Measurements from ENCODE around the gene ZBTB34. TPM values are rescaled to one million over a fixed set of nuclear protein-coding genes. Genes with fewer than 3 reads are reported as not detected.

ZBTB34 gene
- total and polyA plus RNA-seq, 4 donors = 2.1 to 12.4 (median 6.4) TPM

- Histone ChIP-seq H3K36me3 (ENCODE audit: control insufficient read depth in 1 of 2, insufficient read depth in 2 of 2, low read length in 1 of 2) (peaks cover 0 to 6% of the 10 kb centered on the region in 2 donors), H3K9me3 (ENCODE audit: control insufficient read depth, low read length) (no peaks in the 10 kb centered on the region), H3K4me1 (ENCODE audit: control insufficient read depth in 1 of 2, insufficient read depth in 2 of 2, low read length in 2 of 2) (peaks cover 0 to 2% of the 10 kb centered on the region in 2 donors), H3K27ac (ENCODE audit: low read depth in 1 of 2, low read length in 2 of 2) (no peak overlapping the region), H3K4me3 (ENCODE audit: low read length in 2 of 2) (no peak overlapping the region), H3K27me3 (ENCODE audit: control insufficient read depth in 1 of 2, insufficient read depth in 2 of 2, low read length in 1 of 2) (no peaks in the 10 kb centered on the region)
- ATAC-seq (ENCODE audit: low FRiP score) (no peak), DNase-seq (no peak)
- 92 to 93% methylated on average over 12 of the region's 12 CpGs for WGBS, 2 donors
- intact Hi-C loops (cut with DNase I) = no loop called here
These were observed 21.5 kb upstream of the ZBTB34 start for GRCh38 chr9:126838895-126839294.

GRCh38 chr9:126839301-126839700 is 21.1 kb upstream of the ZBTB34 start:
- 87 to 92% methylated on average over 8 of the region's 8 CpGs for WGBS, 2 donors
- H3K4me3 ChIP-seq (ENCODE audit: low read length in 2 of 2) = no peak overlapping the region
- H3K4me1 ChIP-seq (ENCODE audit: control insufficient read depth in 1 of 2, insufficient read depth in 2 of 2, low read length in 2 of 2) = peaks cover 0 to 2% of the 10 kb centered on the region in 2 donors
- no peak for ATAC-seq (ENCODE audit: low FRiP score)
- no peak for DNase-seq
- H3K9me3 ChIP-seq (ENCODE audit: control insufficient read depth, low read length) = no peaks in the 10 kb centered on the region
- H3K27ac ChIP-seq (ENCODE audit: low read depth in 1 of 2, low read length in 2 of 2) = no peak overlapping the region
- no peaks in the 10 kb centered on the region for H3K27me3 ChIP-seq (ENCODE audit: control insufficient read depth in 1 of 2, insufficient read depth in 2 of 2, low read length in 1 of 2)
- intact Hi-C loops (cut with DNase I) = no loop called here
- peaks cover 0 to 6% of the 10 kb centered on the region in 2 donors for H3K36me3 ChIP-seq (ENCODE audit: control insufficient read depth in 1 of 2, insufficient read depth in 2 of 2, low read length in 1 of 2)

GRCh38 chr9:126842220-126842842 is 18.1 kb upstream of the ZBTB34 start:
- Histone ChIP-seq H3K4me3 (ENCODE audit: low read length in 2 of 2) (no peak overlapping the region), H3K4me1 (ENCODE audit: control insufficient read depth in 1 of 2, insufficient read depth in 2 of 2, low read length in 2 of 2) (peaks cover 0 to 2% of the 10 kb centered on the region in 2 donors), H3K9me3 (ENCODE audit: control insufficient read depth, low read length) (no peaks in the 10 kb centered on the region), H3K27me3 (ENCODE audit: control insufficient read depth in 1 of 2, insufficient read depth in 2 of 2, low read length in 1 of 2) (no peaks in the 10 kb centered on the region), H3K36me3 (ENCODE audit: control insufficient read depth in 1 of 2, insufficient read depth in 2 of 2, low read length in 1 of 2) (peaks cover 0 to 4% of the 10 kb centered on the region in 2 donors), H3K27ac (ENCODE audit: low read depth in 1 of 2, low read length in 2 of 2) (no peak overlapping the region)
- DNase-seq (no peak), ATAC-seq (ENCODE audit: low FRiP score) (no peak)
- intact Hi-C loops (cut with DNase I) = no loop called here
- WGBS, 2 donors = 89 to 92% methylated on average over 13 of the region's 13 CpGs

- ATAC-seq (ENCODE audit: low FRiP score) (no peak), DNase-seq (no peak)
- peaks cover 0 to 4% of the 10 kb centered on the region in 2 donors for H3K36me3 ChIP-seq (ENCODE audit: control insufficient read depth in 1 of 2, insufficient read depth in 2 of 2, low read length in 1 of 2)
- peaks cover 0 to 2% of the 10 kb centered on the region in 2 donors for H3K4me1 ChIP-seq (ENCODE audit: control insufficient read depth in 1 of 2, insufficient read depth in 2 of 2, low read length in 2 of 2)
- 74 to 76% methylated on average over 10 of the region's 10 CpGs for WGBS, 2 donors
- no peaks in the 10 kb centered on the region for H3K9me3 ChIP-seq (ENCODE audit: control insufficient read depth, low read length)
- intact Hi-C loops (cut with DNase I) = no loop called here
- no peak overlapping the region for H3K27ac ChIP-seq (ENCODE audit: low read depth in 1 of 2, low read length in 2 of 2)
- no peak overlapping the region for H3K4me3 ChIP-seq (ENCODE audit: low read length in 2 of 2)
- no peaks in the 10 kb centered on the region for H3K27me3 ChIP-seq (ENCODE audit: control insufficient read depth in 1 of 2, insufficient read depth in 2 of 2, low read length in 1 of 2)
These were observed 17.3 kb upstream of the ZBTB34 start for GRCh38 chr9:126842977-126843799.

- DNase-seq (no peak), ATAC-seq (ENCODE audit: low FRiP score) (no peak)
- no peaks in the 10 kb centered on the region for H3K36me3 ChIP-seq (ENCODE audit: control insufficient read depth in 1 of 2, insufficient read depth in 2 of 2, low read length in 1 of 2)
- H3K4me1 ChIP-seq (ENCODE audit: control insufficient read depth in 1 of 2, insufficient read depth in 2 of 2, low read length in 2 of 2) = no peaks in the 10 kb centered on the region
- no peaks in the 10 kb centered on the region for H3K9me3 ChIP-seq (ENCODE audit: control insufficient read depth, low read length)
- no peak overlapping the region for H3K27ac ChIP-seq (ENCODE audit: low read depth in 1 of 2, low read length in 2 of 2)
- no peak overlapping the region for H3K4me3 ChIP-seq (ENCODE audit: low read length in 2 of 2)
- no peaks in the 10 kb centered on the region for H3K27me3 ChIP-seq (ENCODE audit: control insufficient read depth in 1 of 2, insufficient read depth in 2 of 2, low read length in 1 of 2)
- WGBS, 2 donors = 35 to 40% methylated on average over 5 of the region's 5 CpGs
- intact Hi-C loops (cut with DNase I) = no loop called here
These were observed 16.4 kb upstream of the ZBTB34 start for GRCh38 chr9:126844085-126844484.

GRCh38 chr9:126847051-126847450 is 13.4 kb upstream of the ZBTB34 start:
- H3K27ac ChIP-seq (ENCODE audit: low read depth in 1 of 2, low read length in 2 of 2) = no peak overlapping the region
- intact Hi-C loops (cut with DNase I) = no loop called here
- WGBS, 2 donors = 91 to 93% methylated on average over 8 of the region's 8 CpGs
- no peaks in the 10 kb centered on the region for H3K36me3 ChIP-seq (ENCODE audit: control insufficient read depth in 1 of 2, insufficient read depth in 2 of 2, low read length in 1 of 2)
- no peaks in the 10 kb centered on the region for H3K4me1 ChIP-seq (ENCODE audit: control insufficient read depth in 1 of 2, insufficient read depth in 2 of 2, low read length in 2 of 2)
- H3K27me3 ChIP-seq (ENCODE audit: control insufficient read depth in 1 of 2, insufficient read depth in 2 of 2, low read length in 1 of 2) = no peaks in the 10 kb centered on the region
- DNase-seq = no peak
- ATAC-seq (ENCODE audit: low FRiP score) = no peak
- no peak overlapping the region for H3K4me3 ChIP-seq (ENCODE audit: low read length in 2 of 2)
- H3K9me3 ChIP-seq (ENCODE audit: control insufficient read depth, low read length) = no peaks in the 10 kb centered on the region

GRCh38 chr9:126849591-126850225 is 10.7 kb upstream of the ZBTB34 start:
- H3K4me3 ChIP-seq (ENCODE audit: low read length in 2 of 2) = no peak overlapping the region
- H3K36me3 ChIP-seq (ENCODE audit: control insufficient read depth in 1 of 2, insufficient read depth in 2 of 2, low read length in 1 of 2) = no peaks in the 10 kb centered on the region
- WGBS, 2 donors = 79 to 83% methylated on average over 8 of the region's 8 CpGs
- no peak for DNase-seq
- H3K27ac ChIP-seq (ENCODE audit: low read depth in 1 of 2, low read length in 2 of 2) = no peak overlapping the region
- H3K9me3 ChIP-seq (ENCODE audit: control insufficient read depth, low read length) = no peaks in the 10 kb centered on the region
- intact Hi-C loops (cut with DNase I) = no loop called here
- H3K27me3 ChIP-seq (ENCODE audit: control insufficient read depth in 1 of 2, insufficient read depth in 2 of 2, low read length in 1 of 2) = no peaks in the 10 kb centered on the region
- ATAC-seq (ENCODE audit: low FRiP score) = no peak
- no peaks in the 10 kb centered on the region for H3K4me1 ChIP-seq (ENCODE audit: control insufficient read depth in 1 of 2, insufficient read depth in 2 of 2, low read length in 2 of 2)

- H3K9me3 ChIP-seq (ENCODE audit: control insufficient read depth, low read length) = no peaks in the 10 kb centered on the region
- H3K4me3 ChIP-seq (ENCODE audit: low read length in 2 of 2) = no peak overlapping the region
- H3K4me1 ChIP-seq (ENCODE audit: control insufficient read depth in 1 of 2, insufficient read depth in 2 of 2, low read length in 2 of 2) = no peaks in the 10 kb centered on the region
- WGBS, 2 donors = 78 to 79% methylated on average over 6 of the region's 6 CpGs
- intact Hi-C loops (cut with DNase I) = no loop called here
- no peaks in the 10 kb centered on the region for H3K27me3 ChIP-seq (ENCODE audit: control insufficient read depth in 1 of 2, insufficient read depth in 2 of 2, low read length in 1 of 2)
- DNase-seq (no peak), ATAC-seq (ENCODE audit: low FRiP score) (no peak)
- no peak overlapping the region for H3K27ac ChIP-seq (ENCODE audit: low read depth in 1 of 2, low read length in 2 of 2)
- H3K36me3 ChIP-seq (ENCODE audit: control insufficient read depth in 1 of 2, insufficient read depth in 2 of 2, low read length in 1 of 2) = no peaks in the 10 kb centered on the region
These were observed 9.1 kb upstream of the ZBTB34 start for GRCh38 chr9:126851286-126851880.

Data from aorta (tissue), 5 donors.